Stimulated activated CD8-positive, alpha-beta memory T cell treated with anti-CD3 and anti-CD28 coated beads, Interleukin-2, amount 100 ng/mL, for 1 hour (primary cell): ENCODE measurements around the gene ADM2.
A peak's percentile ranks its signal among the peaks of the same experiment; 100 is the strongest.
"Not testable (repeated sequence)": the region's sequence is repeated elsewhere in the genome, so short reads cannot be mapped to it uniquely, and the experiment has no call there.

ENCODE experiments used
- DNase-seq, 2 donors: peaks; one replicate each; pipeline ENCODE4 v3.0.0-alpha.2; 2020; ENCODE audit warnings: low read depth in 2 of 2

ADM2 gene

GRCh38 chr22:50481440-50482106 lies at the start of gene ADM2:
TSS of gene ADM2 (plus strand) at chr22:50481543. CDS start at chr22:50481848, 305 bp downstream.
- peak; percentile 25 to 40 for DNase-seq

GRCh38 chr22:50432131-50432876 lies 49.0 kb upstream of the ADM2 start:
- DNase-seq, result no peak

GRCh38 chr22:50432877-50433510 lies 48.3 kb upstream of the ADM2 start:
- DNase-seq, result not testable (repeated sequence)

GRCh38 chr22:50434849-50435248 lies 46.5 kb upstream of the ADM2 start:
- DNase-seq, result no peak

GRCh38 chr22:50435291-50436014 lies 45.9 kb upstream of the ADM2 start:
- DNase-seq, result no peak

- DNase-seq, result no peak
These were observed 45.1 kb upstream of the ADM2 start for GRCh38 chr22:50436015-50436830.

GRCh38 chr22:50436841-50437341 lies 44.5 kb upstream of the ADM2 start:
- no peak for DNase-seq

GRCh38 chr22:50437511-50438304 lies 43.6 kb upstream of the ADM2 start:
- DNase-seq, result no peak

- DNase-seq, result no peak
These were observed 42.8 kb upstream of the ADM2 start for GRCh38 chr22:50438305-50439275.

- DNase-seq, result no peak
These were observed 42.0 kb upstream of the ADM2 start for GRCh38 chr22:50439314-50439870.

- DNase-seq, result no peak
These were observed 41.4 kb upstream of the ADM2 start for GRCh38 chr22:50439871-50440331.

- DNase-seq, result no peak
These were observed 40.6 kb upstream of the ADM2 start for GRCh38 chr22:50440544-50441249.

GRCh38 chr22:50441428-50441993 lies 39.8 kb upstream of the ADM2 start:
- no peak for DNase-seq

- DNase-seq, result no peak
These were observed 38.1 kb upstream of the ADM2 start for GRCh38 chr22:50443197-50443596.

GRCh38 chr22:50443801-50444625 lies 37.3 kb upstream of the ADM2 start:
- DNase-seq, result no peak

- DNase-seq, result no peak
These were observed 36.7 kb upstream of the ADM2 start for GRCh38 chr22:50444663-50445062.
